ENCODE data around the gene GPR68.

The GPR68 gene, protein sequence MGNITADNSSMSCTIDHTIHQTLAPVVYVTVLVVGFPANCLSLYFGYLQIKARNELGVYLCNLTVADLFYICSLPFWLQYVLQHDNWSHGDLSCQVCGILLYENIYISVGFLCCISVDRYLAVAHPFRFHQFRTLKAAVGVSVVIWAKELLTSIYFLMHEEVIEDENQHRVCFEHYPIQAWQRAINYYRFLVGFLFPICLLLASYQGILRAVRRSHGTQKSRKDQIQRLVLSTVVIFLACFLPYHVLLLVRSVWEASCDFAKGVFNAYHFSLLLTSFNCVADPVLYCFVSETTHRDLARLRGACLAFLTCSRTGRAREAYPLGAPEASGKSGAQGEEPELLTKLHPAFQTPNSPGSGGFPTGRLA

DNA sequence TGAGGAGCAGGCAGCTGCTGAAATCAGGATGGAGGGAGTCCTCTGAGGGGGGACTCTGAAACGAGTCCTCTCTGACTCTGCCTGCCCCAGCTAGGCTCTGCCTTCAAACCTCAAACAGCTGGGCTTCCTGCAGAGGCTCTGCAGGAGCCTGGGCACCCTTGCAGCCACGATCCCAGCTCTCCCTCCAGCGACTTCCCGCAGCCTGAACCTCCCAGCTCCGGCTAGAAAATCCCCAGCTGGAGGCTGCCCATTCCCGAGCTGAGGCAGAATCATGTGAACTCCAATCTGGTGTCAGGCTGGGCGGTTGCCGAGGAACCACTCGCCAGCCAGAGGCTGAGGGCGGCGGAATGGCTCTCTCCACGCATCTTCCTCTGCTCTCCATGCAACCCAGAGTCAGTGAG lies at the start of gene GPR68:
Gene GPR68 (minus strand): TSS at position 204 of the 401 bp plus-strand sequence. CDS start 9,654 bp downstream, outside the sequence.
- DNase-seq (ENCODE audit: low spot score) = peak; percentile 56

GRCh38 chr14:91294153-91294552 lies 49.6 kb upstream of the GPR68 start:
- no peak for DNase-seq (ENCODE audit: low spot score)

DNA sequence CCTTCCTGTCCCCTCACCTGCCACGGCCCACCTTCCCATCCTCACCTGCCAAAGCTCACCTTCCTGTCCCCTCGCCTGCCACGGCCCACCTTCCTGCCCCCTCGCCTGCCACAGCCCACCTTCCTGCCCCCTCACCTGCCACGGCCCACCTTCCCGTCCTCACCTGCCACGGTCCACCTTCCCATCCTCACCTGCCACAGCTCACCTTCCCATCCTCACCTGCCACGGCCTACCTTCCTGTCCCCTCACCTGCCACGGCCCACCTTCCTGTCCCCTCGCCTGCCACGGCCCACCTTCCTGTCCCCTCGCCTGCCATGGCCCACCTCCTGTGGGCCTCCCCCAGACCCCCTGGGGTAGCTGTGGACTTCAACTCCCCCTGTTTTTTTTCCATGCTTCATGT lies 48.8 kb upstream of the GPR68 start:
- no peak for DNase-seq (ENCODE audit: low spot score)

GRCh38 chr14:91292491-91292890 lies 48.0 kb upstream of the GPR68 start:
- DNase-seq (ENCODE audit: low spot score) = no peak

DNA sequence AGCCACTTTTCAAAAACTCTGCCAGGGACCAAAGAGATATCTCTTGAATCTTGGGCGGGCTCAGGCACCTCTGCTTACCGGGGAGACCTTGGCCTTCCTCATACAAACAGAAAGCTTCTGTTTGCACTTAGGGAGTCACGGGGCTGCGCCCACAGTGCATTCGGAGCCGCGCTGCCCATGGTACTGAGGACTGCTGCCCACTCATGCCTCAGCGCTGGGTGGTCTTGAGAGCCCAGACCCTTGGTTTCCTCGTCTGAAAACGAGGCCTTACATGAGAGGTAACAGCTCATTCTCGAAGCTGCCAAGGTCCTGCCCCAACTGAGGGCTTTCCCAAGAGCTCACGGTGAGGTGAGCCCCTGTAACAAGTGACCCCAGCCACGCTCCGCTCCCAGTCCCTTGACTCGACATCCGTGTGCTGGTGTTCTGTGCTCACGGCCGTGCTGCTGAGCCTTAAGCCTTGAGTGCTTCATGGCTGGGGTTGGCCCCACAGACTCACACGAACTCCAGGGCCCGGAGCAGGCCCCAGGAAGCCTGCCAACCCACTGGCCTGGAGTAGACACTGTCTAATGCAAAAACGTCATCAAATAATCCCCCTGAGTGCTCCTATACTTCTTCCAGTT lies 47.4 kb upstream of the GPR68 start:
- no peak for DNase-seq (ENCODE audit: low spot score)

DNA sequence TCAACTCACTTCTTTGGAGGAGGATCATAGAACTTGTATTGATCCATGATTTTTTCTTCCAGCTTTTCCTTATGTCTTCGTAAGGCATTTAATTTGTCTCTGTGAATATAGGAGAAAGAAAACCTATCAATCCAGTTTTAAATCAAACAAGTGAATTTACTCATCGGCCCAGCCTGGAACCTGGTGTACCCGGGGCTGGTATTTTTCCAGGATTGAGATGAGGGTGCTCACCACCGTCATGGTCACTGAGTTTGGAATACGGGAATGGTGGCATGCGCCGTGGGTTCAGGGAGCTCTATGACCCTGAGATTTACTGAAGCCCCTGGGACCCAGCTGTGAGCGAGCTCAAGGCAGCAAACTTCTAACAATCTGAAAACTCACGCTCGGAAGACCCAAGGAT lies 46.5 kb upstream of the GPR68 start:
- no peak for DNase-seq (ENCODE audit: low spot score)

DNA sequence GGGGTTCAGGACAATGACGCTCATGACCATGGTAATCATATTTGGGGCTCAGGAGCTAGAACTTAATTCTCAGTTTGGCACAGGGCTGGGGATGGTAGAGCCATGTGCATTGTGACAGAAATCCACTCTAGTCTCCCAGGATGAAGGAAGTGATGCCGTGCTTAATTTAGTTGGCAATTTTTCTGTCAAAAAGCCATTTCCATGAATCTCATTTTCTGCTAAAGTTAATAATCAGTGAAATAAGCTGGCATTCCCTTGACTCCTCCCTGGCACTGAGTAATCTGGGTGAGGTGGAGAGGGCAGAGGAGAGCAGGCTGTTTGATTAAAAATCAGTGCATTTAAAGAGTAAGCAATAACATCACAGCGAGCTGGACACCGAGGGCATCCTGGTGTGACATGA lies 45.0 kb upstream of the GPR68 start:
- DNase-seq (ENCODE audit: low spot score) = no peak

DNA sequence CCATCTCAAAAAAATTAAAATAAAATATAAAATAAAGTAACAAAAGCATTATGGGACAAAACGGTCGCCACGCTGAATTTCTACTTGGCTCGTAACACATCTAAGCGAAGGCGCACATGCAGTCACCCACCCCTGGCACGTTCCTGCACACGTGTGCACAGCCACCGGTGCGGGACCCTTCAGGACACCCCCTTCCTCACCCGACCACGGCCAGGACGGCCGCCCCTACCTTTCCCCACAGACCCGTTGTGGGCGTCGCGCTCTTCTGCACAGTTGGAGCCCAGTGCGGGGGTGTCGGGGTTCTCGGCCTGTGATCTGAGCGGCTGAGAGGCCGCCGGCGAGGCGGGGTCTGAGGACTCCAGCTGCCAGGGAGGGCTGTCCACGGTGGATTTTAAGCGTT lies 44.4 kb upstream of the GPR68 start:
- no peak for DNase-seq (ENCODE audit: low spot score)

DNA sequence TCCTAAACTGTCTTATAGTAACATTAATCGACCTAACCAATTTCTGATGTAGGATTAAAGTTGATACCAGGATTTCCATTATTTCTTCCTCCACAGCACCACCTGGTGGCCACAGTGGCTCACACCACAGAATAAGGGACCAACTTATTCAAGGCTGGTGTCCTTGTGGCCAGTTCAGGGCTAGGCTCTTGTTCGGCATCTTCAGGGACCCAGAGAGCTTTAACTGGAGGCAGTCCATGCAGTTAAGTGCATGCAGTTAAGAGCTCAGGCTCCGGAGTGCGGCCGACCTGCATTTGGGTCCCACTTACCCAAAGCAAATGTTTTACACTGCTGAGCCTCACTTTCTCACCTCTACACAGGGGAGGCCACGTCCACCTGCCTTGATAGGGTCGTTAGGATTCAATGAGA lies 42.0 kb upstream of the GPR68 start:
- peak; percentile 90 for DNase-seq (ENCODE audit: low spot score)

DNA sequence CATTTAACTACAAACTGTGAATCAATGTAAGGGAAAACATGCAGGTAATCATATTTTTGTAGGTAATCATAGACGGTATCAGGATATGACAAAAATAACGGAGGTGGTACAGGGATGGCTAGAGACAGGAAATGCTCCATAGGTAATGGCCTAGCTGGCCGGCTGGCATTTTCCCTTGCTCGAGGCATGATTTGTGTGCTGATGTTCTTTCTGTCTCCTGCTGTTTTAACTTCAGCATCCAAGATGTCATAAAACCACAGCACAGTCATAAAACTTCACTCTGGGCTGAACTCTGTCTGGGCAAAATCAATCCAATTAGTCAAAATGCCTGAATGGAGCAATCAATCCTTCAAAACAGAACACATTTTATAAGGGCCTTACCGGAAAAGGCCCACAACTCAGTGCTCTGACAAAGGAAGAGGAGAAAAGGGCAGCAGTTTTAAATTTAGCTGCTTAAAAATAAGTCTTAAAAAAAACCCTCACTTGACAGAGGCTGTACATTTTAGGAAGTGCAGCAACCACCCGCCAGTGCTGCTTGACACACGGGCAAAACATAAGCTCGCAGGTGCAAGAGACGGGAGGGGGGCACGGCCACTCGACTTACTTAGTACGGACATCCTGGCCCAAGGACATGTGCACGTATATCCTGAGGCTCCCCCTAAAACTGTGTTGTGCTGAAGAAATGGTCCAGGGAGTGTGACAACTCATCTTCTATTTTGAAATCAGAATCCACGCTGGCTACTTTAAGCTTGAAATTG lies 40.5 kb upstream of the GPR68 start:
- no peak for DNase-seq (ENCODE audit: low spot score)

GRCh38 chr14:91284146-91284790 lies 39.8 kb upstream of the GPR68 start:
- no peak for DNase-seq (ENCODE audit: low spot score)

DNA sequence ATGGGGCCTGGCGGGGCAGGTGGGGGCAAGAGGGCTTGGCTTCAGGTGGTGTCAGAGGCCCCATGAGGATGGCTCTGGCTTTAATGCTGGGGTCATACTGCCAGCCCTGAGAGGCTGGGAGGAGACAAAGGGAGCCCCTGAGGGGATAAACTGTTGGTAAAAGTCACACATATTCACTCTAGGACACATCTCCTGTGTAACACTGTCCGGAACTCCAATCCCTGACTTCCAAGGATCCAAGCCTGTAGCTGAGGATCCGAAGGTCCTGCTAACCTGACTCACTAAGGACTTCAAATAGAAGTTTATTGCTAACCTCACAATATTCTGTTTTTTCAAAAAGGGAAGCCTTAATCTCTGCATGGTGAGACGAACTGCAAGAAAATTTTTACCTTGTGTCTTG lies 39.2 kb upstream of the GPR68 start:
- no peak for DNase-seq (ENCODE audit: low spot score)

GRCh38 chr14:91282954-91283645 lies 38.6 kb upstream of the GPR68 start:
- DNase-seq (ENCODE audit: low spot score) = no peak

DNA sequence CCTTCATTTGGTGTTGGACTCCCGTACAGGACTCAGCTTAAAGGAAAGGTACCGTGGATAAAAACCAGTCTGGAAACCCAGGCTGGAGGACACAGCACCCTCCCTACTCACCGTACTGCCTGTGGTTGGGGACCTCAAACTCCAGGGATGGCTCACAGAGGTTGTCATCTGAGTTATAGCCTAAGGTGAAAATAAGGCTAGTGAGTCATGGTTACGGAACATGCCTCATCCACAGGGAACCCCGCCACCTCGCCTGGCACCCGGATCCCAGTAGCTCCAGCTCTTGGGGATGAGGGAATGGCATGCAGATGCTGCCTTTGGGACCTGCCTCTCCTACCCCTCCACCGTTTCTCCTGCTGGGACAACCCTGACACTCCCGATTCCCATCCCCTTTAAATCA lies 36.8 kb upstream of the GPR68 start:
- DNase-seq (ENCODE audit: low spot score) = no peak

GRCh38 chr14:91280129-91280528 lies 35.6 kb upstream of the GPR68 start:
- no peak for DNase-seq (ENCODE audit: low spot score)

DNA sequence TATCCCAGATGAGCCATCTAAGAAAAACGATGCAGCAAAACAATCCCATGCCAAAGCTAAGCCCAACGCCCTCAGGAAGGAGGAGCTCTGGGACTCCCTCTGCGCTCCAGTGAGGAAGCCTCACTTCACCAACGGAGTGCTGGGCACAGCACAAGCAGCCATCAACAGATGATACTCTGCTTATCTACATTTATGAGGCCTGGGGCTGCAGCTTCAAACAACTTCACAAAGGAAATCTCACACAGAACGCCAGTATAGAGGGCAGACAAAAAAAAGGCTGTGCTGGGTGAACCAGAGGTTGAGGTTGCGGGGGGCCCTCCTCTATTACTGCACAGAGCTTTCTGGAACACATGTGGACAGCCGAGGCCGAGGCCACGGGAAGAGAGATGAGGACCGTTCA lies 34.9 kb upstream of the GPR68 start:
- DNase-seq (ENCODE audit: low spot score) = no peak

DNA sequence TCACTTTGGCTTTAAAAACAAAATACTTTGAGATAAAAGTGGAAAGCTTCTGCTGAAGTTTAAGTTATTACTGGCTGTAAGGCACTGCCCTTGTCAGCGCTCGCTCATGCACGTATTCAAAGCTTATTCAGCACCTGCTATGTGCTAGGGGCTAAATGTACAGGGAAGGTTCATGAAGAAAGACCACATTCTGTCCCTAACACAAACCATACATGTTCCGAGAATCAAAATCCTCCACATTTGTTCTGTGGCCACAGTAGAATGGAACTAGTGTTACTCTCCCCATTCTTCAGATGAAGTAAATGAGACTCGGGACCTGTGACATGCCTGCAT lies 33.8 kb upstream of the GPR68 start:
- DNase-seq (ENCODE audit: low spot score) = no peak

GRCh38 chr14:91277546-91278382 lies 33.3 kb upstream of the GPR68 start:
- no peak for DNase-seq (ENCODE audit: low spot score)

DNA sequence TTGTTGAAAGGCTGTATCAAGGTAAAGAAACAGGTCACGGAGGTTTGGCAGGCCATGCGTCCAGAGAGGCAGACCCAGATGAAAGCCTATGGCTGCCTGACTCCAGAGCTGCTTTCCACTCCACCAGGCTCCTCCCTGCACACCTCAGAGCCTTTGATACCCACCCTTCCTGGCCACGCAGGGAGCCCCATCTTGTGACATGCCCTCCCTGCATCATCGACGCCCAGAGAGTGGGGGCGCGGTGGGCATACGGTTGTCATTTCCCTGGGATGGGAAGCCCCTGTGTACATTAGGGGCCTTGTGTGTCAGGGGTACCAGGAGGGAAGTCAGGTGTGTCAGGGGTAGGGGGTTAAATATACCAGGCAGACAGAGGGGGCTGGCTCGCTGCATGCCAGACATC lies 30.3 kb upstream of the GPR68 start:
- DNase-seq (ENCODE audit: low spot score) = no peak

DNA sequence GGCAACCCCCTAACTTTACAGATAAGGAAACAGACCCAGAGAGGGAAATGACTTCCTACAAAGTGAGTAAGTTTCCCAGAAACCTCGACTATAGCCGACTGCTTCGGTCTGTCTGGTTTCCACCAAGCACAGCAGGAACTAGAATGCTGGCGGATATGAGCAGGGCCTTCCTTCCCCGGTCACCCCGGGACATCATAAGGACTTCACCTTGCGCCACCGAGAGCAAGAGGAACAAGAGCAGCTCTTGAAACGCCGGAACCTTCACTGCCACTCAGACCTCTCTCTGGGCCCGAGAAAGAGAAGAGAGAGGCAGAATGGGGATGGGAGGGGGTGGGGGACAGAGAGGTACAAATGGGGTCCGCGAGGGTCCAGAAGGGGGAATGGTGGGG lies 29.4 kb upstream of the GPR68 start:
- no peak for DNase-seq (ENCODE audit: low spot score)

DNA sequence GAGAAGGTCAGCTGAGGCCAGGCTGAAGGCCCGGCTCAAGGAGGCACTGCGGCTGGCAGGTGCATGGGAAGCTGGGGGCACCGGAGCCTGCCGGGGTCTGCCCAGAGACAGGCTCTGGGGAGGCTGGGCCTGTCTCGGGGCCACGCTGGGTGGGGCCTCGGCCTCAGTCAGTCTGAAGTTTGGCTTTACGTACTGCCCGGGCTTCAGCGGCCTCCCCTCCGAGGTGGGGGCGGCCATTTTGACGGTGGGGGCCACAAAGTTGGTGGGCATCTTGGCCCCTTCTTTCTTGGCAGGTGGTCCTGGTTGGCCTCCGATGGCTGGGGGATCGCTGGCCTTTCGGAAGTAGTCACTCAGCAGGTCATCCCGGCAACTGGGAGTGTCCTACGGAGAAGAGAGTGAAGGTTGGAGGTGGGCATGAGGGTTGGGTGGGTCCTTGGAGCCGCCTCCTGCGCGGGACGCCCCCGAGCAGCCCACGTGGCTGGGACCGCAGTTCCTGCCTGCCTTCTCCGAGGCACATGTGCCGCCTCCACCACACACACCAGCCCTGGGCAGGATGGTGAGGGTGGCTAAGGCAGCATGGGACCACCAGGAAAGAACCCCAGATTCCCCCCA lies 28.9 kb upstream of the GPR68 start:
- no peak for DNase-seq (ENCODE audit: low spot score)

Measured in iPS-NIHi11 (cell line).